H1 (cell line): ENCODE results near the gene FIZ1. TPM values are rescaled to one million over a fixed set of nuclear protein-coding genes. Genes with fewer than 3 reads are reported as not detected.

Experiments used
- CTCF ChIA-PET: fragments of 300-600 bp; sonication (Branson Sonifier 250); formaldehyde crosslinking; loops from one replicate; lab custom pipeline; 2021; ENCODE audit not compliant: partially characterized antibody; lab: Charles Lee
- POLR2A ChIA-PET: fragments of 300-600 bp; sonication (Branson Sonifier 250); formaldehyde crosslinking; loops from one replicate; lab custom pipeline; 2021; ENCODE audit warnings: inconsistent platforms; ENCODE audit not compliant: partially characterized antibody; lab: Charles Lee
- DNase-seq, 2 experiments: peaks; one replicate each; pipeline versions ENCODE4 v3.0.0 to v3.0.0-alpha.2; 2010 to 2022; ENCODE audit warnings: low spot score in 2 of 2, low read depth in 1 of 2, mixed read lengths in 1 of 2
- FAIRE-seq: peaks from 2 replicates; lab custom pipeline; 2011; peaks lifted over from hg19 to GRCh38; lab: Jason Lieb, UNC
- H2AFZ ChIP-seq: 2 replicates; pipeline ENCODE4 v1.8.1; 2012; ENCODE audit warnings: low read length, inconsistent platforms
- H2AK5ac ChIP-seq: 2 replicates; pipeline ENCODE4 v1.6.1; 2013; ENCODE audit warnings: low read depth, low read length
- H2BK120ac ChIP-seq: replicated peaks from 2 replicates; pipeline ENCODE3; 2013; ENCODE audit warnings: low read depth, low read length, inconsistent platforms
- H2BK12ac ChIP-seq: 2 replicates; pipeline ENCODE4 v1.6.1; 2013; ENCODE audit warnings: low read depth, low read length
- H2BK15ac ChIP-seq: 2 replicates; pipeline ENCODE4 v1.6.1; 2013; ENCODE audit warnings: low read length
- H2BK20ac ChIP-seq: 2 replicates; pipeline ENCODE4 v1.6.1; 2013; ENCODE audit warnings: low read length
- H2BK5ac ChIP-seq: 2 replicates; pipeline ENCODE4 v1.6.1; 2013; ENCODE audit warnings: low read depth, low read length
- H3K14ac ChIP-seq: 2 replicates; pipeline ENCODE4 v1.6.1; 2013; ENCODE audit warnings: inconsistent platforms; ENCODE audit not compliant: insufficient read length
- H3K18ac ChIP-seq: 2 replicates; pipeline ENCODE4 v1.6.1; 2013; ENCODE audit warnings: low read length; ENCODE audit errors: extremely low read depth
- H3K23ac ChIP-seq: 2 replicates; pipeline ENCODE4 v1.6.1; 2013; ENCODE audit warnings: inconsistent platforms; ENCODE audit not compliant: insufficient read length
- H3K23me2 ChIP-seq: 2 replicates; pipeline ENCODE4 v1.6.1; 2013; ENCODE audit warnings: low read depth, low read length
- H3K27ac ChIP-seq: 2 replicates; pipeline ENCODE4 v1.6.1; 2011; ENCODE audit warnings: low read depth, low read length, inconsistent platforms
- H3K27me3 ChIP-seq, 4 experiments: replicated peaks in 1 of 4; 1 replicate in 1 of 4; 2 replicates in 3 of 4; pipeline versions ENCODE4 v1.6.1 to v1.8.1; 2011 to 2013; ENCODE audit warnings: low read length in 3 of 4, mild to moderate bottlenecking in 3 of 4, inconsistent platforms in 2 of 4, mixed read lengths in 2 of 4, moderate library complexity in 1 of 4; ENCODE audit not compliant: control insufficient read depth in 3 of 4, insufficient read depth in 3 of 4; ENCODE audit errors: extremely low read depth in 1 of 4
- H3K36me3 ChIP-seq, 4 experiments: 2 replicates each; pipeline versions ENCODE4 v1.6.1 to v1.8.1; 2011 to 2013; ENCODE audit warnings: mild to moderate bottlenecking in 4 of 4, low read length in 3 of 4, moderate library complexity in 2 of 4, control low read depth in 1 of 4, inconsistent platforms in 1 of 4; ENCODE audit not compliant: insufficient read depth in 4 of 4, control insufficient read depth in 2 of 4
- H3K4ac ChIP-seq: replicated peaks from 2 replicates; pipeline ENCODE3; 2013; ENCODE audit warnings: low read length, low read depth, mixed read lengths, inconsistent platforms; ENCODE audit not compliant: insufficient read length
- H3K4me1 ChIP-seq, 4 experiments: replicated peaks in 1 of 4; 1 replicate in 1 of 4; 2 replicates in 3 of 4; pipeline versions ENCODE4 v1.6.1 to v1.8.1; 2011 to 2013; ENCODE audit warnings: low read length in 3 of 4, inconsistent platforms in 2 of 4, mixed read lengths in 1 of 4; ENCODE audit not compliant: insufficient read depth in 4 of 4, control insufficient read depth in 3 of 4
- H3K4me2 ChIP-seq, 2 experiments: 2 replicates each; pipeline versions ENCODE4 v1.6.1 to v1.8.1; 2011 to 2013; ENCODE audit warnings: low read depth in 2 of 2, low read length in 2 of 2, control low read depth in 1 of 2, inconsistent platforms in 1 of 2, mild to moderate bottlenecking in 1 of 2; ENCODE audit not compliant: insufficient read depth in 1 of 2
- H3K4me3 ChIP-seq, 4 experiments: fragments of 200-600, 300-600 bp in 1 of 4; sonication (generic), shearing (Covaris generic), sonication (Bioruptor Twin) in 1 of 4; 2 replicates each; pipeline versions ENCODE4 v1.5.1 to v1.8.1; 2011 to 2016; ENCODE audit warnings: low read length in 4 of 4, low read depth in 3 of 4, control low read depth in 2 of 4, inconsistent platforms in 2 of 4, mild to moderate bottlenecking in 2 of 4, mixed read lengths in 1 of 4, moderate library complexity in 1 of 4; ENCODE audit not compliant: insufficient read depth in 2 of 4; ENCODE audit errors: extremely low read depth in 1 of 4
- H3K56ac ChIP-seq: replicated peaks from 2 replicates; pipeline ENCODE3; 2013; ENCODE audit warnings: low read depth, mild to moderate bottlenecking, mixed read lengths, low read length, inconsistent platforms; ENCODE audit not compliant: insufficient read length
- H3K79me1 ChIP-seq: 2 replicates; pipeline ENCODE4 v1.6.1; 2013; ENCODE audit warnings: low read depth, low read length, control low read depth
- H3K79me2 ChIP-seq, 2 experiments: 2 replicates each; pipeline versions ENCODE4 v1.6.1 to v1.8.1; 2012 to 2013; ENCODE audit warnings: low read length in 2 of 2, mild to moderate bottlenecking in 2 of 2, inconsistent platforms in 1 of 2; ENCODE audit not compliant: insufficient read depth in 2 of 2, control insufficient read depth in 1 of 2
- H3K9ac ChIP-seq, 4 experiments: replicated peaks in 1 of 4; 1 replicate in 1 of 4; 2 replicates in 3 of 4; pipeline versions ENCODE4 v1.6.1 to v1.8.1; 2011 to 2013; ENCODE audit warnings: low read depth in 3 of 4, low read length in 3 of 4, control low read depth in 2 of 4, mild to moderate bottlenecking in 2 of 4, moderate library complexity in 2 of 4, inconsistent platforms in 1 of 4; ENCODE audit errors: extremely low read depth in 1 of 4
- H3K9me3 ChIP-seq, 2 experiments: 2 replicates each; pipeline versions ENCODE4 v1.6.1 to v1.8.1; 2012 to 2013; ENCODE audit warnings: mild to moderate bottlenecking in 2 of 2, moderate library complexity in 2 of 2, control low read depth in 1 of 2, inconsistent platforms in 1 of 2, low read depth in 1 of 2, low read length in 1 of 2, mixed read lengths in 1 of 2; ENCODE audit not compliant: insufficient read depth in 2 of 2
- H4K20me1 ChIP-seq, 2 experiments: replicated peaks in 1 of 2; 2 replicates each; pipeline versions ENCODE3 to v1.8.1; 2011 to 2013; ENCODE audit warnings: inconsistent platforms in 2 of 2, low read length in 2 of 2, mild to moderate bottlenecking in 1 of 2; ENCODE audit not compliant: insufficient read depth in 2 of 2, control insufficient read depth in 1 of 2
- H4K5ac ChIP-seq: 2 replicates; pipeline ENCODE4 v1.6.1; 2013; ENCODE audit warnings: low read length, low read depth, mixed read lengths, inconsistent platforms; ENCODE audit not compliant: insufficient read length
- H4K8ac ChIP-seq: 2 replicates; pipeline ENCODE4 v1.8.0; 2013; ENCODE audit warnings: mild to moderate bottlenecking, moderate library complexity, low read length, inconsistent platforms; ENCODE audit not compliant: insufficient read depth; ENCODE audit errors: extremely low read depth
- H4K91ac ChIP-seq: replicated peaks from 2 replicates; pipeline ENCODE3; 2013; ENCODE audit warnings: low read length, mixed read lengths, inconsistent platforms; ENCODE audit not compliant: insufficient read length
- BRCA1 ChIP-seq: IDR thresholded peaks from 2 replicates; pipeline ENCODE4 v1.6.1; 2012; ENCODE audit warnings: low read depth, low read length, improper control_type of control experiment
- CTBP2 ChIP-seq: IDR thresholded peaks from 2 replicates; pipeline ENCODE4 v1.7.0; 2011; ENCODE audit warnings: borderline replicate concordance, mild to moderate bottlenecking, moderate library complexity, mixed read lengths, low read length; ENCODE audit not compliant: insufficient read depth, insufficient read length
- EGR1 ChIP-seq: IDR thresholded peaks from 2 replicates; pipeline ENCODE4 v1.6.1; 2011; ENCODE audit warnings: low read depth, low read length, borderline replicate concordance
- POLR2A ChIP-seq, 2 experiments: IDR thresholded peaks; 1 replicate in 1 of 2; 2 replicates in 1 of 2; pipeline ENCODE4 v1.6.1; 2011; ENCODE audit warnings: low read depth in 2 of 2, low read length in 2 of 2, mild to moderate bottlenecking in 2 of 2; ENCODE audit errors: control extremely low read depth in 1 of 2
- RAD21 ChIP-seq, 2 experiments: IDR thresholded peaks in 1 of 2; conservative IDR thresholded peaks in 1 of 2; 2 replicates each; pipeline ENCODE4 v1.6.1; 2011; ENCODE audit warnings: low read depth in 2 of 2, low read length in 2 of 2, improper control_type of control experiment in 1 of 2, inconsistent platforms in 1 of 2, mild to moderate bottlenecking in 1 of 2, moderate library complexity in 1 of 2
- SP2 ChIP-seq: IDR thresholded peaks from 2 replicates; pipeline ENCODE4 v1.6.1; 2012; ENCODE audit warnings: mild to moderate bottlenecking, low read length, inconsistent platforms
- SP4 ChIP-seq: IDR thresholded peaks from 2 replicates; pipeline ENCODE4 v1.6.1; 2012; ENCODE audit warnings: low read length, inconsistent platforms
- TAF7 ChIP-seq: optimal IDR thresholded peaks from 2 replicates; pipeline ENCODE3; 2011; ENCODE audit warnings: low read depth, mild to moderate bottlenecking, inconsistent platforms, low read length, moderate library complexity, borderline replicate concordance
- WGBS, 2 experiments: shearing (Covaris generic) in 1 of 2; methylation state at CpG; one replicate each; pipeline versions ENCODE4 v1.1.6 to v1.1.7; 2013 to 2015; ENCODE audit warnings: low lambda C conversion rate in 2 of 2, mixed read lengths in 2 of 2, inconsistent platforms in 1 of 2, low coverage in 1 of 2, missing lambda C conversion rate in 1 of 2; ENCODE audit not compliant: insufficient replicate concordance in 2 of 2, insufficient coverage in 1 of 2, insufficient read length in 1 of 2; ENCODE audit errors: extremely low coverage in 1 of 2, missing lambda C conversion rate in 1 of 2; 5-methylcytosine and 5-hydroxymethylcytosine counted together
- polyA plus RNA-seq, 7 experiments: library from polyadenylated mRNA; depleted of rRNA in 3 of 7; stranded (reverse) in 5 of 7; unstranded in 2 of 7; fragments of >200 nt in 5 of 7; fragments of 200-250 nt in 2 of 7; gene quantifications; 1 replicate in 5 of 7; 2 replicates in 1 of 7; 4 replicates in 1 of 7; pipeline versions ENCODE4 v1.2.1 to v1.2.3, GENCODE V29; 2011 to 2013; ENCODE audit warnings: missing spikeins in 2 of 7, mixed read lengths in 2 of 7
- total RNA-seq: library from RNA; stranded (reverse); fragmentation: NEBNext Ultra II Directional; extraction: Animal tissue kit (Norgen Biotek cat#: 25700); gene quantifications from 2 replicates; pipeline ENCODE4 v1.2.1, GENCODE V29; 2021
- TF ChIP-seq, protein P1 (sequence below): IDR thresholded peaks from 2 replicates; pipeline ENCODE4 v1.6.1; 2012; ENCODE audit warnings: low read length, inconsistent platforms

Gene FIZ1
- total and polyA plus RNA-seq, 2 of the 8 experiments (the other 6 are each of a cell fraction or from before 2014, with no cell fraction given), result 9.1 to 18.5 TPM

DNA sequence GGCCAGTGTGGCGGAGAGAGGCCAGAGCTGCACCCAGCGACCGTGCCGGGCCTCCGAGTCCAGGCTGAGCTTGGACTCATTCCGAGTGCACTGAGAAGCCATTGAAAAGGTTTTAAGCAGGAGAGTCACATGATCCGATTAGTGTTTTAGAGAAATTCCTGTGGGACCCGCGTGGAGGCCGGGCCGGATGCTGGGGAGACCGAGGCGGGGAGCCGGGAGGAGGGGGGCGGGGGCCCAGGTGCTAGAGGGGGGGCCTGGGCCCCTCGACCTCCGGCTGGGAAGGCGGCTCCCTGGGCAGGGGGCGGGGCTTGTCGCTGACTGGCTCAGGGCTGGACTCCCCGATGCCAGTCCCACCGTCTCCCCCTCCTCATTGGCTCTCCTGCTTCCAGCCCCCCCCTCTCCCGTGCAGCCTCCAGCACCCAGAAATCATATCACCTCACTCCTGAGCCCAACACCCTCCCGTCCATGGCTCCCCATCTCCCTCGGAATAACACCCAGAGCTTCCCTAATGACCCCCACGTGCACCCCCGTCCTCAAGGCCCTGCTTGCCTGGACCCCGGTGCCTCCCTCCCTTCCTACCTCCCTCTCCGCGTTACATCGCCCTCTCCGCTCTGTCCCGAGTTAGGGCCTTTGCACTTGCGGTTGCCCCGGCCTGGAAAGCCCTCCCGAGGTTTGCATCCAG is 13.5 kb downstream of the FIZ1 start:
- H2BK20ac ChIP-seq, result peak overlapping the region; percentile 80; the same call in 1 of the 2 replicates
- H3K4me2 ChIP-seq, result peak overlapping the region; percentile 69 to 73
- peak overlapping the region; percentile 83 for H3K18ac ChIP-seq
- H3K79me2 ChIP-seq, result no peaks in the 10 kb centered on the region
- H3K4me3 ChIP-seq, result peak overlapping the region; percentile 35 to 64 (median 56)
- H2AFZ ChIP-seq, result peak overlapping the region; percentile 26; the same call in 1 of the 2 replicates
- H3K27me3 ChIP-seq, result no peaks in the 10 kb centered on the region; a peak in 1 of 7 replicates
- no peak overlapping the region for H3K23ac ChIP-seq
- FAIRE-seq (no peak), DNase-seq (peak in 1 of 2 experiments; percentile 92)
- peak overlapping the region; percentile 68 for H3K14ac ChIP-seq
- peak overlapping the region; percentile 43 for H2BK120ac ChIP-seq
- H2AK5ac ChIP-seq, result no peak overlapping the region
- peak overlapping the region; percentile 87 for H3K4ac ChIP-seq
- H3K9me3 ChIP-seq, result no peaks in the 10 kb centered on the region
- H2BK15ac ChIP-seq, result no peak overlapping the region
- H3K9ac ChIP-seq, result peak overlapping the region in 3 of 4 experiments; percentile 29 to 53 (median 31); a peak in 5 of 7 replicates
- POLR2A ChIA-PET, result interaction anchor here (0.6 to 5.5 kb wide), 4 partner anchors 13 to 327 kb away, joined by 4 to 42 read pairs (median 8); partner anchors contain the start of genes FIZ1, ZNF524 and ZNF784
- H4K91ac ChIP-seq, result peak overlapping the region; percentile 96
- H3K4me1 ChIP-seq, result peaks cover 0 to 8% (median 3%) of the 10 kb centered on the region in 4 experiments; a peak in 5 of 7 replicates
- H2BK5ac ChIP-seq, result peak overlapping the region; percentile 60; the same call in 1 of the 2 replicates
- no peaks in the 10 kb centered on the region for H3K79me1 ChIP-seq
- no peak overlapping the region for H3K27ac ChIP-seq
- 13% methylated on average over 26 of the region's 36 CpGs; no CpG with 5 or more reads in 1 of the 2 experiments for WGBS, 2 experiments
- peak overlapping the region; percentile 57 for H4K5ac ChIP-seq
- peak overlapping the region; percentile 2 for H3K56ac ChIP-seq
- no peaks in the 10 kb centered on the region for H4K20me1 ChIP-seq
- H3K36me3 ChIP-seq, result no peaks in the 10 kb centered on the region
- CTCF ChIA-PET, result interaction anchor here (0.6 to 2.3 kb wide), 3 partner anchors 20 to 1733 kb away, joined by 3 to 8 read pairs (median 8); partner anchors contain the start of gene ZNF865
- peaks cover 11% of the 10 kb centered on the region for H3K23me2 ChIP-seq
- H2BK12ac ChIP-seq, result peak overlapping the region; percentile 80; the same call in 1 of the 2 replicates
- H4K8ac ChIP-seq, result peak overlapping the region; percentile 60; the same call in 1 of the 2 replicates
- TF ChIP-seq RAD21 (IDR thresholded peaks at IDR 0.05 in 1 of 2, conservative IDR thresholded peaks at IDR 0.05 in 1 of 2; ENCODE audit: low read depth in 2 of 2, low read length in 2 of 2) (no peak), CTBP2 (no peak), TAF7 (no peak), BRCA1 (no peak), SP4 (no peak), EGR1 (no peak), POLR2A (IDR thresholded peaks at IDR 0.05; ENCODE audit: control extremely low read depth in 1 of 2, low read depth in 2 of 2, low read length in 2 of 2) (no peak), SP2 (0 out of 2 replicates have a peak, but pooled peaks have one; percentile 9)
- TF ChIP-seq, protein P1, sequence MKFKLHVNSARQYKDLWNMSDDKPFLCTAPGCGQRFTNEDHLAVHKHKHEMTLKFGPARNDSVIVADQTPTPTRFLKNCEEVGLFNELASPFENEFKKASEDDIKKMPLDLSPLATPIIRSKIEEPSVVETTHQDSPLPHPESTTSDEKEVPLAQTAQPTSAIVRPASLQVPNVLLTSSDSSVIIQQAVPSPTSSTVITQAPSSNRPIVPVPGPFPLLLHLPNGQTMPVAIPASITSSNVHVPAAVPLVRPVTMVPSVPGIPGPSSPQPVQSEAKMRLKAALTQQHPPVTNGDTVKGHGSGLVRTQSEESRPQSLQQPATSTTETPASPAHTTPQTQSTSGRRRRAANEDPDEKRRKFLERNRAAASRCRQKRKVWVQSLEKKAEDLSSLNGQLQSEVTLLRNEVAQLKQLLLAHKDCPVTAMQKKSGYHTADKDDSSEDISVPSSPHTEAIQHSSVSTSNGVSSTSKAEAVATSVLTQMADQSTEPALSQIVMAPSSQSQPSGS, result no peak
